Skeletal muscle satellite cell (primary cell): ENCODE measurements around the gene LDB2.

ENCODE experiments used
- H3K27me3 ChIP-seq: 2 replicates; pipeline ENCODE4 v1.7.0; 2013; ENCODE audit warnings: low read length; ENCODE audit not compliant: control insufficient read depth, insufficient read depth
- H3K36me3 ChIP-seq: 2 replicates; pipeline ENCODE4 v1.7.0; 2013; ENCODE audit warnings: mild to moderate bottlenecking, control low read depth, low read length; ENCODE audit not compliant: insufficient read depth
- H3K4me1 ChIP-seq: 2 replicates; pipeline ENCODE4 v1.7.0; 2013; ENCODE audit warnings: low read length; ENCODE audit not compliant: control insufficient read depth, insufficient read depth
- H3K4me2 ChIP-seq: 2 replicates; pipeline ENCODE4 v1.7.0; 2013; ENCODE audit warnings: mild to moderate bottlenecking, low read length
- H3K4me3 ChIP-seq: 2 replicates; pipeline ENCODE4 v1.7.0; 2013; ENCODE audit warnings: low read length
- H3K9ac ChIP-seq: 2 replicates; pipeline ENCODE4 v1.7.0; 2013; ENCODE audit warnings: mild to moderate bottlenecking, low read depth, low read length, moderate library complexity
- H3K9me3 ChIP-seq: replicated peaks from 2 replicates; pipeline ENCODE4 v1.7.0; 2013; ENCODE audit warnings: mild to moderate bottlenecking, control low read depth, low read length

The LDB2 gene

DNA sequence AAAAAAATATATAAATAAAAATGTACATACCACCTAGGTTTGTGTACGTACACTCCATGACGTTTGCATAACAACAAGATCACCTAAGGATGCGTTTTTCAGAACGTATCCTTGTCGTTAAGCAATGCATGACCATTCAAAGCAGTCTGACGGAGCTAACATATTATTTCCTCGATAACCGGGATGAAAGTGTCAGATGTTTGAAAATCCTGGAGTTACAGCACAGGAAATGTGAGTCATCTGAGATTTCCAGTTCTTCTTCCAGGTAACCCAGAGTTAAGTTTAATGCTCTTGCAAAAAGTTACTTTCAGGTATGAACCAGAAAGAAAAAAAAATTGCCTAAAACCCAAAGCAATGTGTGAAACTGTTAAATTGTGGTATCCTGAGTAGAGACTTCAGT is 107.9 kb downstream of the LDB2 start:
- no peak overlapping the region for H3K4me2 ChIP-seq
- no peaks in the 10 kb centered on the region for H3K9me3 ChIP-seq
- H3K36me3 ChIP-seq: no peaks in the 10 kb centered on the region
- no peak overlapping the region for H3K9ac ChIP-seq
- no peak overlapping the region for H3K4me3 ChIP-seq
- no peaks in the 10 kb centered on the region for H3K27me3 ChIP-seq
- no peaks in the 10 kb centered on the region for H3K4me1 ChIP-seq

DNA sequence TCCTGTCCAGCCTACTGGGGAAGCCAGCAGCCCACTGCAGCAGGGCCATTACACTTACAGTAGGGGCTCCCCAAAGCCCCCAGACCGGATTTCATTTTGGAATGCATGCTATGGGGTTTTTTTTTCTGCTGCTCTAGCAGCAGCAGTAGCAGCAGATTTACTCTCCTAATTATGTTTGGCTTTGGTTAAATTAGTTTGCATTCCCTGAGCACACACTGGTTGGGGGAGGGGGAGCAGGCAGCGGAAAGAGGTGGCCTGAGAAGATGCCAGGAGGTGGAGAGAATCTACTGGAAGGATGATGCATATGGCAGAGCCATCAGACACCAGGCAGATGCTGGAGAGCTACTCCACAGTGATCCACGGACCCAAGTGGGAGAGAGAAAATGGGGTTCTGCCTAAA is 109.6 kb downstream of the LDB2 start:
- H3K36me3 ChIP-seq: no peaks in the 10 kb centered on the region
- H3K4me1 ChIP-seq: no peaks in the 10 kb centered on the region
- no peak overlapping the region for H3K4me2 ChIP-seq
- no peak overlapping the region for H3K4me3 ChIP-seq
- no peaks in the 10 kb centered on the region for H3K27me3 ChIP-seq
- no peaks in the 10 kb centered on the region for H3K9me3 ChIP-seq
- no peak overlapping the region for H3K9ac ChIP-seq

DNA sequence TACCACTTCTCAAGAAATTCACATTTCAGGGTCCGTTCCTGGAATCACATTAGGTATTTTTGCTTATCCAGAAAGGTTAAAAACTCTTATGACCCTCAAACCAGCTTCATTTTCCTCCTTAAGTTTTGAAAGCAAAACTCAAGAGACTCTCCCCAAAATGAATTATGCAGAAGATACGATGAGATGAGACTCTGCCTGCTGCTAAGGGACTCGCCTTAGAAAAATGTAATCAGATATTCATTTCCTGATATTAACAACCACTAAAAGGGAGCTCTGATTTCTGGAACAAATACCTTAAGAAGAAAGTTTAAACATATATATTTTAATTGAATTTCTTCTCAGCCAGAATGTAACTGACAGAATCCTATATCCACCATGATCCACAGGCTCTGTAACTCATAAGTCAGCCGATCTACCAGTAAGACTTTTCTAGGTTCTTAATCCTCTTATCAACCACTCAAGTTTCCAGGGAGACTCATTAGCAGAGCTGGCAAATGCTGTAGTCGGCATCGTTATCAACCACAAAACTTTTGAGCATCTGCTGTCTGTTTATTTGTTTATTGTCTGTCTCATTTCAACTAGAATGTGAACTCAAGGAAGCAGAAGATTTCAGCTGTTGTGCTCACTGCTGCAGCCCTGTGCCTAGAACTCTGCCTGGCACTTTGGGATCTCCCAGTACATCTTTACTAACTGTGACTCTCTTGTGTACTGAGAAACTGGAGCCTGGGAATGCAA is 112.5 kb downstream of the LDB2 start:
- Histone ChIP-seq H3K36me3 (no peaks in the 10 kb centered on the region), H3K4me3 (no peak overlapping the region), H3K9ac (no peak overlapping the region), H3K27me3 (no peaks in the 10 kb centered on the region), H3K9me3 (no peaks in the 10 kb centered on the region), H3K4me2 (no peak overlapping the region), H3K4me1 (no peaks in the 10 kb centered on the region)

DNA sequence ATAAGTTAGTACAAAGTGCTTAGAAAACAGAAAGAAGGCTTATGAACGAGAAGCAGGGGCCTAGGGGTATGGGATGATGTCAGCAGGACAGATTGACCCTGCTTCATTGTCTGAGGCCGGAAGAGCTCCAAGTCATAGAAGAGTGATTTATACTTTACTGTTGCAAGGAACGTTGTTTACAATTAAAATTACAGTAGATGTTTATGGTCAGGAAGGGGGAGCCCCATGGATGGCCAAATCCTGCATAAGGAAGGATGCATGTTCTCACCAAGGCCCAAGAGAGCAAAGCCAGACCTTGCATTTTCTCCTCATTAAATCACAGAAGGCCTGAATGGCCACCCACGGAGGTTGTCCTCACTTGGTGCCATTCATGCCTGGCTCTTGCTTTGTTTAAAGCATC is 115.3 kb downstream of the LDB2 start:
- Histone ChIP-seq H3K36me3 (no peaks in the 10 kb centered on the region), H3K27me3 (no peaks in the 10 kb centered on the region), H3K4me3 (no peak overlapping the region), H3K9ac (no peak overlapping the region), H3K9me3 (no peaks in the 10 kb centered on the region), H3K4me1 (peaks cover 8% of the 10 kb centered on the region), H3K4me2 (no peak overlapping the region)

GRCh38 chr4:16779028-16779675 is 119.3 kb downstream of the LDB2 start:
- Histone ChIP-seq H3K36me3 (no peaks in the 10 kb centered on the region), H3K4me3 (no peak overlapping the region), H3K4me2 (no peak overlapping the region), H3K9ac (no peak overlapping the region), H3K27me3 (no peaks in the 10 kb centered on the region), H3K9me3 (no peaks in the 10 kb centered on the region), H3K4me1 (peaks cover 8% of the 10 kb centered on the region)

DNA sequence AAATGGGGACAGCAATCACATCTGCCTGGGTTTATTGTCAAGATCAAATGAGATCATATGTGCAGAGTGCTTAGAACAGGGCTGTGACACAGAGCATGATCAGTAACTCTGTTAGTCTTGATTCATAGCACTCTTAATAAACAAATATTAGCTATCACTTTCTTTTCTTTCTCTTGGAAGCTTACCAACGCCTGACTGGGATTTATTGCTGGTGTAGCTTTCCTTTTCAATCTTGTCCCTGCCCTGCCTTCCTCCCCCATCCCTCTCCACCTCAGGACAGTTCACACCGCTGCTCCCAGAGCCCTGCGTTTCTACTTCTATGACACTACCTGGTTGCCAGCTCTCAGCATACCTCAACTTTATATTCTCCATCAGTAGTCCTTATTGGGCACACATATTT is 120.7 kb downstream of the LDB2 start:
- Histone ChIP-seq H3K9me3 (no peaks in the 10 kb centered on the region), H3K4me1 (peaks cover 11% of the 10 kb centered on the region), H3K36me3 (no peaks in the 10 kb centered on the region), H3K4me2 (no peak overlapping the region), H3K27me3 (no peaks in the 10 kb centered on the region), H3K9ac (no peak overlapping the region), H3K4me3 (no peak overlapping the region)

- no peaks in the 10 kb centered on the region for H3K36me3 ChIP-seq
- H3K4me3 ChIP-seq: no peak overlapping the region
- no peak overlapping the region for H3K4me2 ChIP-seq
- H3K9me3 ChIP-seq: no peaks in the 10 kb centered on the region
- H3K4me1 ChIP-seq: peaks cover 12% of the 10 kb centered on the region
- H3K27me3 ChIP-seq: no peaks in the 10 kb centered on the region
- H3K9ac ChIP-seq: no peak overlapping the region
Measured at GRCh38 chr4:16775411-16776154, 122.9 kb downstream of the LDB2 start.

DNA sequence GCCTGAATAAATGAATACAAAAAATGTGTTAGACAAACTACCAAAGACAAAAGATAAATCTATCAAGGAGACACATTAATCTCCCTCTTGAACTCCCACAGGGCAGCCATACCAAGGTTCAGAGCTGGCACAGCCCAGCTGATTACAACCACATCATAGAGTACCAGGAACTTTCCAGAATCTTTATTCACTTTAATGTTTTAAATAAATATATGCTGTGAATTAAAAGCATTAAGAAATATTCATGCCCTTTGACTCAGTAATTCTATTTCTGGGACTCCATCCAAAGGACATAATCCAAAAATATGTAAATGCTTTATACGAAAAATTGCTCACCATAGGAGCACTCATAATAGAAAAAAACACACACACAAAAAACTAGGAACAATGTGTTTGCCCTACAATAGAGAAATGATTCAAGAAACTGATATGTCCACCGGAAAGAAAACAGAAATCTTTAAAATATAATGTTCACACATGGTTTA is 126.0 kb downstream of the LDB2 start:
- no peak overlapping the region for H3K9ac ChIP-seq
- peaks cover 5% of the 10 kb centered on the region for H3K4me1 ChIP-seq
- no peak overlapping the region for H3K4me3 ChIP-seq
- H3K9me3 ChIP-seq: no peaks in the 10 kb centered on the region
- H3K36me3 ChIP-seq: no peaks in the 10 kb centered on the region
- no peaks in the 10 kb centered on the region for H3K27me3 ChIP-seq
- H3K4me2 ChIP-seq: no peak overlapping the region

- H3K4me1 ChIP-seq: peaks cover 5% of the 10 kb centered on the region
- H3K9me3 ChIP-seq: no peaks in the 10 kb centered on the region
- no peak overlapping the region for H3K4me3 ChIP-seq
- no peak overlapping the region for H3K4me2 ChIP-seq
- no peaks in the 10 kb centered on the region for H3K36me3 ChIP-seq
- no peak overlapping the region for H3K9ac ChIP-seq
- H3K27me3 ChIP-seq: no peaks in the 10 kb centered on the region
Measured at GRCh38 chr4:16770710-16771285, 127.6 kb downstream of the LDB2 start.

GRCh38 chr4:16767861-16768260 is 130.6 kb downstream of the LDB2 start:
- no peak overlapping the region for H3K9ac ChIP-seq
- H3K4me3 ChIP-seq: no peak overlapping the region
- H3K27me3 ChIP-seq: no peaks in the 10 kb centered on the region
- H3K9me3 ChIP-seq: no peaks in the 10 kb centered on the region
- no peak overlapping the region for H3K4me2 ChIP-seq
- peaks cover 3% of the 10 kb centered on the region for H3K4me1 ChIP-seq
- H3K36me3 ChIP-seq: no peaks in the 10 kb centered on the region

GRCh38 chr4:16767251-16767650 is 131.2 kb downstream of the LDB2 start:
- Histone ChIP-seq H3K36me3 (no peaks in the 10 kb centered on the region), H3K4me3 (no peak overlapping the region), H3K4me1 (no peaks in the 10 kb centered on the region), H3K27me3 (no peaks in the 10 kb centered on the region), H3K4me2 (no peak overlapping the region), H3K9me3 (no peaks in the 10 kb centered on the region), H3K9ac (no peak overlapping the region)
